NOMO-1 treated with dmso at 0.1 percent for 144 hours (cell line): ENCODE results near the gene EDRF1.

Experiments
- DNase-seq: peaks from one replicate; lab custom pipeline; 2025; ENCODE audit not compliant: unreplicated experiment; lab: John Stamatoyannopoulos, UW

Gene EDRF1

DNA sequence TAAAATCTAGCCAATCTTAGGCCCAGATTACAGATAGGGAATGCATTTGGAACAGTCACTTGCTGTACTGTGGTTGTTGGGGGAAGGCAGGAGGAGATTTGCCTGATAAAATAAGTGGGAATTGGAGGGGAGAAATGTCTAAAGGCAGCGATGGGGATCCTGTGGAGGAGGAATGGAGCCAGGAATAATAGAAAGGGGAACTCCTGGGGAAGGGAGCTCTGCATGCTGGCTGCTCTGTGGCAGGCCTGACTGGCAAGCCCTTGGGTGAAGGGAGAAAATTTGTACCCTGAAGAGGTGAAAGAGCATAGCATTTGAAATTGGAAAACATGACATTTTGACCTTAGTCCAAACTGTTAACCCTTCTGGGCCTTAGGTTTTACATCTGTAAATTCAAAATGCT, 42.5 kb downstream of the EDRF1 start:
- DNase-seq: no peak

DNA sequence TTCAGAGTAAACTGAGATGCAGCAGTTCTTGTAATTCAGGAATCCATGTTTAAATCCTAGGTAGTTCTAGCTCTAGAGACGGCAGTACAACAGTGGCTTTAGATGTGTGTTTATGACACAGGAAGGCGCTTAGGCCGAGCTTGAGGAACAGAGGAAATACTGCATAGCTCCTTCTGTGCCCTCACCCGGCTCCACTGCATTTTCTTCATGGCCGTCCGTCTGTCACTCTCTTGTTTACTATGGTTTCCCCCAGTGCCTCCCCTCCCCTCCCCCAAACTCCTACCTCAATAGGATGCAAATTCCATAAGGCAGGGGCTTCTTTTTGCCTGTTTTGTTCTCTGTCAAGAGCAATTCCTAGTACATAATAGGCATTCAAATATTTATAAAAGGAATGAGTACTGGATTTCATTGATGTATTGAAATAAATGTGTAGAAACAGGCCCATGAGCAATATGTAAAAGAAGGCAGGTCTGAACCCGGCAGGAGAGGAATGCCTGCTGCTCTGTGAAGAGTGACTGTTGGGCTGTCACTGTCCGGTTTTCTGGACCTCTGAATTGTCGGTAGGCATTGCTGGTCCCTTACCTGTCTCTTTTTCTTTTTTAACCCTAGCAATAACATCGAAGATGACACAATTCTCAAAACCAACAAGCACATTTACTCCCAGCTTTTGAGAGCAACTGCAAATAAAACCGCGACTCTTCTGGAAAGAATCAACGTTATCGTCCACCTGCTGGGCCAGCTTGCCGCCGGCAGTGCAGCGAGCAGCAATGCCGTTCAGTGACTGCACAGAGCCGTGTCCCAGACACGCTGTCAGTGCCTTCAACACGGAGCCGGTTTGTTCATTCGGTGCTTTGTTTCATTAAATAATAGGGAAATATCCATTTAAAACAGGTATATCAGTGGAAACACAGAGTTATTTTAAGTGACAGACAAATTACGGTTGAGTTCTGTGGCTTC, 43.5 kb downstream of the EDRF1 start:
- DNase-seq: no peak

DNA sequence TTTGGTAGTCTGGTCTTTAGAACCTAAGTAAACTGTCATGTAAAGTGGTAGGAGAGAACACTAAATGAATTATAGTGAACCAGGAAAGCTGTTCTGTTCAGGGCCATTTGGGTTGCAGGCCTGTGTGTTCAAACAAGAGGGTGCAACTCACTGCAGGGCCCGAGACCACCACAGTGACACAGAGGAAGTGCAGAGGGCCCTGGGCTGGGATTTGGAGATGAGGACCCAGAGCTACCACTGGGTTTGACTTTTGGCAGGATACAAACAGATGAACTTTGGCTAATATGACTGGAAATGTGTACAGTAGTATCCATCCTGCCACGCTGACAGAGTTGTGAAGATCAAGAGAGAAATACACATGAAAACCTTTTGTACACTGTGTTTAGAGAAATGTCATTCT, 46.3 kb downstream of the EDRF1 start:
- no peak for DNase-seq

- no peak for DNase-seq
These were observed 47.0 kb downstream of the EDRF1 start for GRCh38 chr10:125766511-125766910.

DNA sequence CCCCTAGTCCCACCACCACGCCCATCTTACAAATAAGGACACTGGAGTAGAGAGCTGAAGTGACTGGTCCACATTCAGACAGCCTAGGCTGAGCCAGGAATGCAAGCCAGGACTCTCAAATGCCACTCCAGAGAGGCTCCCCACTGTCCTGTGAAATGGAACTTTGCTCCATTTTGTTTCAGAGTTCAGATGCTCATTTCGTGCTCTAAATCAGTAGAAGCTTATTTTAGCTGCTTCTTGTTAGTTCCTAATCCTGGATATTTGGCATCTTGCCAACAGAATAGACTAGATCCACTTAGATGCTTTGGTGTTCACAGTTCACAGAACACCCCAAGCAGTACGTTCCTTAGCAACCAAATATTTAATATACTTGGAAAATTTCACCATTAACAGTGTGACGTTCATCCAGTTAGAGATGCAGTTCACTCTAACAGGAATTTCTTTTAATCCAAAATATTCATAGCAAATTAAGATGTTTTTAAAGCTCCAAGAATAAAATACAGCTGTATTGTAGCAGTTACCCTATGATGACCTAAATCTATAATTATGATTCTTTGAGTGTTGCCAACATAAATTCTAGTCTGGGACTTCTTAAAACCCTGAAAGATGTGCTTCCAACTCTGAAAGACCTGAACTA, 48.8 kb downstream of the EDRF1 start:
- no peak for DNase-seq

- DNase-seq: no peak
These were observed 49.7 kb downstream of the EDRF1 start for GRCh38 chr10:125769175-125769574.

DNA sequence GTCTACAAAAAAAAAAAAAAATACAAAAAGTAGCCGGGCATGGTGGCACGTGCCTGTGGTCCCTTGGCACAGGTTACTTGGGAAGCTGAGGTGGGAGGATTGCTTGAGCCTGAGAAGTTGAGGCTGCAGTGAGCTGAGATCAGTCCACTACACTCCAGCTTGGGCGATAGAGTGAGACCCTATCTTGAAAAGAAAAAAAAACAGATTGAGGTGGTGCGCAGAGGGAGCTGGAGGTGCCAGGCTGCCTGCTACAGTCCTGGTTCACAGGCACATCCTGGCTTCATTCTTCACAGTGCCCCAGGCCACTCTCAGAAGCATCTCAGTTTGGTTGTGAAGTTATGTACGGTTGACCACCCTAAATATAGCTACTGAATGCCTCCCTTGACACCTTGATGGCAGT, 51.3 kb downstream of the EDRF1 start:
- no peak for DNase-seq

- no peak for DNase-seq
These were observed 52.8 kb downstream of the EDRF1 start for GRCh38 chr10:125772112-125772863.

DNA sequence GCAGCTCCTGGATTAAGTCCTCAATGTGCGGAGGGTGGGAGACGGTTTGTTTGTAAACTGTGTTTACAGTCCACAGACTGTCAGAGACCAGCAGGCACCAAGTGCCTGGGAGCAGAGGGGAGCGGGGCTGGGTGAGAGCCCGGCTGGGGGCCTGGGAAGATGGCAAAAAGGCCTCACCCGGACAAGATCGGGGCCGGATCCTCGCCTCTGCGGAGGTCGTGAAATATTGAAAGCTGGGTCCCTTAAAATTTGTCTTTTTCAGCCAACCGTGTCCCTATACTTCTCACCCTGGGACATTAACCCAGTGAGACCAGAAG, 53.3 kb downstream of the EDRF1 start:
- DNase-seq: no peak

DNA sequence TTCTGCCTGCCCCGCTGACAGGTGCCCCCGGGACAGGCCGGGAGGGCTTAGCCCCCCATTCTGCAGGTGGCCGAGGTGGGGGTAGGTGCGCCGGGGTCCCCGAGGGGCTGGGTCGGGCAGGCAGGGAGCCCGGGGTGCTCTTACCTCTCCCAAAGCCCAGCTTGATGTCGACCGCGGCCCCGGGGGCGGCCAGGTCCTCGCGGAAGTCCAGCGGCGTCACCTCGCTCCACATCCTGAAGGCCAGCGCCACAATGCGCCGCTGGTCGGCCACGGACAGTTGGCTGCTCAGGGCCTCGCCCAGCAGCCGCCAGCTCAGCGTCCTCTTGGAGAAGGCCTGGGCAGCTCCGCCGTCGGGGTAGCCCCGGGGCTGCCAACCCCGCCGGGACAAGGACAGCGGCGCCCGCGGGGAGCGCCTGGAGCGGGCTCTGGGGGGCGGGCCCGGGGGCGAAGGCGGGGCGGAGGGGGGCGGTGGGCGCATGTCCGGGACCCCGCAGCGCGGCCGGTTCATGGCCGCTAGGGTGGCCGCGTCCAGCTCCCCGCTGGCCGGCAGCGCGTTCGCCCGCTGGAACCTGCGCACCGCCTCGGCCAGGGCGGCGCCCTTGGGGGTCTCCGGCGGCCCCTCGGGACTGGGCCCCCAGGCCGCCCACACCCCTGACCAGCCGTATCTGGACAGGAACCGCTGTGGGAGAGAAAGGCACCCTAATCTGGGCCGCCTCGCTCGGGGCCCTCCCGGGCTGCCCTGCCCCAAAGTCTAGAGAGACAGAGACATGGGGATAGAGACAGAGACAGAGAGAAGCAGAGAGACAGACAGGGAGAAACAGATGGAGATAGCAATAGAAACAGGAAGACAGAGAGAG, 54.4 kb downstream of the EDRF1 start:
- no peak for DNase-seq

DNA sequence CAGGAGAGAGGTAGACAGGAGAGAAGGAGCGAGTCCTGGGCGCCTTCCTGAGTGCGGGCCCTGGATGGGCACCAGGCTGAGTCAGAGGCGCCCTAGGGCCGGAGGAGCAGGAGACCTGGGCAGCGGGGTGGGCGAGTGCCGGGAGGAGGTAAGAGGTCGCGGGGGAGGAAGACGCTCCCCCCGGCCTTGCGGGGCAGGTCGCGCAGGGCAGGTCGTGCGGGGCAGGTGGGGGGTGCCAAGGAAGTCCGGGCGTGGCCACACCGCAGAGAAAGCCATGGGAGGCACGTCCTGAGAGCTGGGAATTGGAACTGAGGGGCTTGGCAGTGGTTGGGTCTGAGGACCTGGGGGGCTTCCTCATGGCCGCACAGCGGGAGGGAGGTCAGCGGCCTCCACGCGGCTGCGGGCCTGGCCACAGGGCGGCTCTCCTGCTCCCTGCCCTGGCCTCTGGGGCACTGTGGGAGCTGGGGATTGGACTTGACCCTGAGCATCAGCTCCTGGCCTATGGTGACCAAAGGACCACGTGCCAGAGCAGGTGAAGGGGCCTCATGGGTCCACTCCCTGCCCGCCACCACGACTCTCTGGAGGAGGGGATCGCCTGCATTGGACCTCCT, 55.2 kb downstream of the EDRF1 start:
- DNase-seq: no peak

- DNase-seq: no peak
These were observed 56.1 kb downstream of the EDRF1 start, which contains the start of gene MMP21 for GRCh38 chr10:125775491-125776106. Gene MMP21 (minus strand): TSS chr10:125775821. CDS start chr10:125775821, 0 bp downstream.

GRCh38 chr10:125777806-125778205, 58.3 kb downstream of the EDRF1 start:
- DNase-seq: no peak

DNA sequence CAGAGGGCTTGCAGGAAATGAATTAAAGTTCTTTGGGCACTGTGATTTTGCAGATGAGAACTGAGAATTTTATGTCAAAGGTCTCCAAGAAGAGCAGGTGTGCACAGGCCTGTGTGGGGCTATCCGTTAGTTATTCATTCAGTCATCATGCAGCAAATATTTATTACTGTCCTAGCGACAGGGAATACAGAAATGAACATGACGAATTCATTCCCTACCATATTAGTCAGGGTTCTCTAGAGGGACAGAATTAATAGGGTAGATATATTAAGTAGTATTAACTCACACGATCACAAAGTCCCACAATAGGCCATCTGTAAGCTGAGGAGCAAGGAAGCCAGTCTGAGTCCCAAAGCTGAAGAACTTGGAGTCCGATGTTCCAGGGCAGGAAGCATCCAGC, 59.0 kb downstream of the EDRF1 start:
- no peak for DNase-seq

GRCh38 chr10:125779403-125780327, 60.2 kb downstream of the EDRF1 start:
- DNase-seq: no peak

- DNase-seq: no peak
These were observed 61.9 kb downstream of the EDRF1 start for GRCh38 chr10:125781374-125781773.

- DNase-seq: no peak
These were observed 62.5 kb downstream of the EDRF1 start for GRCh38 chr10:125782054-125782453.

GRCh38 chr10:125782616-125783015, 63.1 kb downstream of the EDRF1 start:
- no peak for DNase-seq

- DNase-seq: no peak
These were observed 63.9 kb downstream of the EDRF1 start for GRCh38 chr10:125783408-125783807.
